PC-3 (cell line): ENCODE measurements around the gene SRPK3. TPM values are rescaled to one million over a fixed set of nuclear protein-coding genes. Genes with fewer than 3 reads are reported as not detected.
"Not testable (repeated sequence)": the region's sequence is repeated elsewhere in the genome, so short reads cannot be mapped to it uniquely, and the experiment has no call there.

Experiments
- ATAC-seq: fragments of 200-7000 bp; cut with Tn5 transposase; 2 replicates; pipeline ENCODE4 v1.9.1; 2020; ENCODE audit warnings: mild to moderate bottlenecking, moderate library complexity
- BruUV-seq: library from RNA; stranded (reverse); fragments of 400-500 nt; replicated peaks from 2 replicates; lab custom pipeline; 2021; lab: Mats Ljungman, UMichigan
- CTCF ChIA-PET: fragments of 300-600 bp; sonication (Branson Sonifier 250); formaldehyde crosslinking; loops from one replicate; lab custom pipeline; 2022; ENCODE audit warnings: antibody characterized with exemption; lab: Charles Lee
- POLR2A ChIA-PET: fragments of 300-600 bp; sonication (Branson Sonifier 250); formaldehyde crosslinking; loops from one replicate; lab custom pipeline; 2022; ENCODE audit warnings: antibody characterized with exemption; ENCODE audit not compliant: unreplicated experiment; lab: Charles Lee
- DNase-seq: peaks from one replicate; pipeline ENCODE4 v3.0.0-alpha.2; 2015
- H2AFZ ChIP-seq: fragments of 300-600 bp; sonication (generic); 2 replicates; pipeline ENCODE4 v1.6.0; 2016; ENCODE audit warnings: antibody characterized with exemption, low read length
- H3F3A ChIP-seq: fragments of 300-600 bp; sonication (generic); one replicate; pipeline ENCODE4 v1.6.0; 2017; ENCODE audit warnings: antibody characterized with exemption, low read length, control low read depth, mild to moderate bottlenecking; ENCODE audit not compliant: unreplicated experiment
- H3K27ac ChIP-seq: fragments of 300-600 bp; sonication (generic); 2 replicates; pipeline ENCODE4 v1.5.1; 2016; ENCODE audit warnings: mild to moderate bottlenecking, low read length
- H3K27me3 ChIP-seq: fragments of 300-600 bp; sonication (generic); 2 replicates; pipeline ENCODE4 v1.6.1; 2016; ENCODE audit warnings: low read length, mixed read lengths
- H3K36me3 ChIP-seq: fragments of 300-600 bp; sonication (generic); 2 replicates; pipeline ENCODE4 v1.6.1; 2016; ENCODE audit warnings: low read depth, mixed run types, low read length, mixed read lengths
- H3K4me1 ChIP-seq: fragments of 300-600 bp; sonication (generic); 2 replicates; pipeline ENCODE4 v1.5.1; 2016; ENCODE audit warnings: low read length; ENCODE audit not compliant: insufficient read depth
- H3K4me2 ChIP-seq: fragments of 300-600 bp; sonication (generic); 2 replicates; pipeline ENCODE4 v1.6.0; 2016; ENCODE audit warnings: low read length
- H3K4me3 ChIP-seq: fragments of 300-600 bp; sonication (generic); 2 replicates; pipeline ENCODE4 v1.5.1; 2016; ENCODE audit warnings: mild to moderate bottlenecking, low read length, mixed read lengths
- H3K79me2 ChIP-seq: fragments of 300-600 bp; sonication (generic); 2 replicates; pipeline ENCODE4 v1.6.1; 2017; ENCODE audit warnings: low read length, mixed read lengths
- H3K9ac ChIP-seq: fragments of 300-600 bp; sonication (generic); 2 replicates; pipeline ENCODE4 v1.6.0; 2016; ENCODE audit warnings: mild to moderate bottlenecking, low read length
- H3K9me2 ChIP-seq: fragments of 300-600 bp; sonication (generic); replicated peaks from 2 replicates; pipeline ENCODE4 v1.6.1; 2016; ENCODE audit warnings: mixed run types, low read length, mixed read lengths
- H3K9me3 ChIP-seq: fragments of 300-600 bp; sonication (generic); 2 replicates; pipeline ENCODE4 v1.6.1; 2016; ENCODE audit warnings: low read length, mixed read lengths
- H4K20me1 ChIP-seq: fragments of 300-600 bp; sonication (generic); 2 replicates; pipeline ENCODE4 v1.6.1; 2016; ENCODE audit warnings: low read length, mixed read lengths
- CTCF ChIP-seq: fragments of 300-600 bp; sonication (generic); conservative IDR thresholded peaks from 2 replicates; pipeline ENCODE4 v1.5.1; 2017; ENCODE audit warnings: antibody characterized with exemption, low read depth, mild to moderate bottlenecking, low read length
- EZH2 ChIP-seq: fragments of 300-600 bp; sonication (generic); IDR thresholded peaks from one replicate; pipeline ENCODE4 v1.6.1; 2017; ENCODE audit warnings: antibody characterized with exemption, mild to moderate bottlenecking, low read length; ENCODE audit not compliant: unreplicated experiment
- EZH2phosphoT487 ChIP-seq: fragments of 300-600 bp; sonication (generic); IDR thresholded peaks from 2 replicates; pipeline ENCODE4 v1.6.1; 2018; ENCODE audit warnings: mild to moderate bottlenecking, antibody characterized with exemption, low read length, borderline replicate concordance
- intact Hi-C: fragments of 100-400 bp; cut with micrococcal nuclease; formaldehyde crosslinking; loops from 2 replicates; pipeline ENCODE4 v1.9.0; 2023
- total RNA-seq: library from RNA; depleted of rRNA; stranded (reverse); fragments of >200 nt; gene quantifications from 2 replicates; pipeline ENCODE4 v1.2.3, GENCODE V29; 2014

The SRPK3 gene
- total RNA-seq, 1 experiment from 2014 or later = 1.5 TPM

- Histone ChIP-seq H3K4me2 (no peak overlapping the region), H3K27me3 (no peaks in the 10 kb centered on the region), H3K79me2 (no peaks in the 10 kb centered on the region), H4K20me1 (no peaks in the 10 kb centered on the region), H3K4me3 (no peak overlapping the region), H3K9ac (no peak overlapping the region), H3K9me3 (no peaks in the 10 kb centered on the region), H3K36me3 (no peaks in the 10 kb centered on the region), H3K9me2 (no peaks in the 10 kb centered on the region), H3F3A (no peaks in the 10 kb centered on the region), H3K27ac (no peak overlapping the region), H2AFZ (no peak overlapping the region), H3K4me1 (no peaks in the 10 kb centered on the region)
- ChIA-PET POLR2A (no interaction called here), CTCF (no interaction called here)
- DNase-seq = no peak
- BruUV-seq = no TSS peak
- TF ChIP-seq EZH2 (no peak), EZH2phosphoT487 (no peak), CTCF (no peak)
- ATAC-seq = no peak
- intact Hi-C loops = no loop called here
These were observed 34.5 kb upstream of the SRPK3 start for GRCh38 chrX:153746359-153746758.

- POLR2A ChIA-PET, H3K9me3 ChIP-seq, H4K20me1 ChIP-seq, BruUV-seq, H3K27me3 ChIP-seq, H2AFZ ChIP-seq, H3F3A ChIP-seq, DNase-seq, intact Hi-C loops, ATAC-seq, H3K9me2 ChIP-seq, H3K36me3 ChIP-seq, H3K27ac ChIP-seq, CTCF ChIA-PET, H3K9ac ChIP-seq, H3K4me2 ChIP-seq, H3K79me2 ChIP-seq, H3K4me1 ChIP-seq, H3K4me3 ChIP-seq: not testable (repeated sequence)
These were observed 33.9 kb upstream of the SRPK3 start for GRCh38 chrX:153746991-153747390.

GRCh38 chrX:153749017-153749416, 31.8 kb upstream of the SRPK3 start:
- DNase-seq, H3F3A ChIP-seq, H3K4me2 ChIP-seq, CTCF ChIA-PET, POLR2A ChIA-PET, ATAC-seq, intact Hi-C loops, H3K9me3 ChIP-seq, H3K27ac ChIP-seq, H4K20me1 ChIP-seq, H3K4me1 ChIP-seq, H3K9me2 ChIP-seq, H3K36me3 ChIP-seq, H3K4me3 ChIP-seq, H3K9ac ChIP-seq, H2AFZ ChIP-seq, BruUV-seq, H3K79me2 ChIP-seq, H3K27me3 ChIP-seq: not testable (repeated sequence)

GRCh38 chrX:153750127-153750774, 30.6 kb upstream of the SRPK3 start:
- no peak overlapping the region for H3K9ac ChIP-seq
- H3K4me2 ChIP-seq = no peak overlapping the region
- intact Hi-C loops = no loop called here
- no peaks in the 10 kb centered on the region for H3F3A ChIP-seq
- CTCF ChIA-PET = no interaction called here
- H3K27me3 ChIP-seq = no peaks in the 10 kb centered on the region
- POLR2A ChIA-PET = no interaction called here
- H3K27ac ChIP-seq = no peak overlapping the region
- H3K4me3 ChIP-seq = no peak overlapping the region
- no peaks in the 10 kb centered on the region for H3K4me1 ChIP-seq
- H3K36me3 ChIP-seq = no peaks in the 10 kb centered on the region
- no peaks in the 10 kb centered on the region for H4K20me1 ChIP-seq
- no peaks in the 10 kb centered on the region for H3K79me2 ChIP-seq
- no peak for ATAC-seq
- no peaks in the 10 kb centered on the region for H3K9me3 ChIP-seq
- BruUV-seq = no TSS peak
- H2AFZ ChIP-seq = no peak overlapping the region
- TF ChIP-seq EZH2 = no peak
- TF ChIP-seq CTCF = no peak
- TF ChIP-seq EZH2phosphoT487 = no peak
- H3K9me2 ChIP-seq = no peaks in the 10 kb centered on the region
- DNase-seq = no peak
